Motor neuron (in vitro differentiated cells): ENCODE data around the gene ZNF281. TPM values are rescaled to one million over a fixed set of nuclear protein-coding genes. Genes with fewer than 3 reads are reported as not detected.
A peak's percentile ranks its signal among the peaks of the same experiment; 100 is the strongest.
"Not testable (repeated sequence)": the region's sequence is repeated elsewhere in the genome, so short reads cannot be mapped to it uniquely, and the experiment has no call there.

ENCODE experiments used
- ATAC-seq, 8 experiments: fragments of 200-7000 bp; cut with Tn5 transposase; replicated peaks in 6 of 8; 2 replicates each; pipeline ENCODE4 v1.8.0; 2021; ENCODE audit warnings: mild to moderate bottlenecking in 8 of 8, moderate library complexity in 8 of 8
- H3K27ac ChIP-seq, 2 donors: fragments of 250-450 bp; sonication (Bioruptor Pico); 2 replicates each; pipeline ENCODE4 v1.9.0; 2021; ENCODE audit warnings: antibody characterized with exemption in 2 of 2, mild to moderate bottlenecking in 2 of 2, moderate library complexity in 1 of 2
- H3K4me1 ChIP-seq, 2 donors: fragments of 250-450 bp; sonication (Bioruptor Pico); replicated peaks in 1 of 2; 2 replicates each; pipeline ENCODE4 v1.6.1; 2021; ENCODE audit warnings: antibody characterized with exemption in 2 of 2, mild to moderate bottlenecking in 2 of 2, moderate library complexity in 1 of 2
- H3K4me3 ChIP-seq, 5 donors: fragments of 250-450 bp; sonication (Bioruptor Pico); 2 replicates each; pipeline ENCODE4 v1.9.0; 2021; ENCODE audit warnings: antibody characterized with exemption in 5 of 5, mild to moderate bottlenecking in 5 of 5, moderate library complexity in 4 of 5
- WGBS, 10 experiments: fragments of 450-650 bp; shearing (Covaris generic); methylation state at CpG; one replicate each; pipeline ENCODE4 v1.0.0; 2022; 5-methylcytosine and 5-hydroxymethylcytosine counted together
- in situ Hi-C, 9 experiments: fragments of 400-800 bp; cut with MboI; loops; one replicate each; pipeline ENCODE4 v1.15.0; 2021; ENCODE audit warnings: low sequenced_read_pairs in 9 of 9, low pct_unique_long_range_greater_than_20kb in 2 of 9; ENCODE audit not compliant: unreplicated experiment in 9 of 9
- total RNA-seq, 8 experiments: library from RNA; unstranded; fragments of 300-600 nt; gene quantifications; 2 replicates each; pipeline versions ENCODE4 v1.2.3 to v1.2.4, GENCODE V29; 2022

ZNF281 gene
- total RNA-seq, 8 experiments from 2014 or later: 7.4 to 44.8 (median 23.8) TPM

GRCh38 chr1:200423235-200423634 is 13.4 kb upstream of the ZNF281 start:
- WGBS, 10 experiments: 92 to 100% (median 98%) methylated on average over 2 to 6 of the region's 6 CpGs
- Histone ChIP-seq H3K27ac (no peak overlapping the region), H3K4me3 (no peak overlapping the region), H3K4me1 (no peaks in the 10 kb centered on the region)
- no peak for ATAC-seq
- in situ Hi-C loops: no loop called here

DNA sequence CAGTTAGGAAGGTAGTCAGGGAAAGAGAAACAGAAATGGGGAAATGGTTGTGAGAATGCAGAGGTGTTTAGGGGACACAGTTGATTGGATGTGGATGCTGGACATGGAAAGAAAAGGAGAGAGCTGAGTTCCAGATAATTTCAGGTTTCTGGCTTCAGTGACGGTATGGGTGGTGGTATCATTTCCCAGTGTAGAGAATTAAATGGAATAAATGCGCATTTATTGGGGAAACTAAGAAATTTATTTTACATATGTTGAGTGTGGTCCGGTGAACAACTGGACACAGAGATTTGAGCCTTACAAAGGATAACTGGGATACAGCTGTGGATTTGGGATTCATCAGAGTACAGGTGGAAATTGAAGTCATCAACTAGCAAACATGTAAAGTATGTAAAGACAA is 12.4 kb upstream of the ZNF281 start:
- H3K27ac ChIP-seq: no peak overlapping the region
- no peaks in the 10 kb centered on the region for H3K4me1 ChIP-seq
- no peak overlapping the region for H3K4me3 ChIP-seq
- in situ Hi-C loops: no loop called here
- peak in 3 of 8 experiments; percentile 36 to 80 (median 67) for ATAC-seq
- whole genome bisulfite sequencing, 10 experiments: 0 to 100% (median 82%) methylated on average over 1 to 3 of the region's 3 CpGs

DNA sequence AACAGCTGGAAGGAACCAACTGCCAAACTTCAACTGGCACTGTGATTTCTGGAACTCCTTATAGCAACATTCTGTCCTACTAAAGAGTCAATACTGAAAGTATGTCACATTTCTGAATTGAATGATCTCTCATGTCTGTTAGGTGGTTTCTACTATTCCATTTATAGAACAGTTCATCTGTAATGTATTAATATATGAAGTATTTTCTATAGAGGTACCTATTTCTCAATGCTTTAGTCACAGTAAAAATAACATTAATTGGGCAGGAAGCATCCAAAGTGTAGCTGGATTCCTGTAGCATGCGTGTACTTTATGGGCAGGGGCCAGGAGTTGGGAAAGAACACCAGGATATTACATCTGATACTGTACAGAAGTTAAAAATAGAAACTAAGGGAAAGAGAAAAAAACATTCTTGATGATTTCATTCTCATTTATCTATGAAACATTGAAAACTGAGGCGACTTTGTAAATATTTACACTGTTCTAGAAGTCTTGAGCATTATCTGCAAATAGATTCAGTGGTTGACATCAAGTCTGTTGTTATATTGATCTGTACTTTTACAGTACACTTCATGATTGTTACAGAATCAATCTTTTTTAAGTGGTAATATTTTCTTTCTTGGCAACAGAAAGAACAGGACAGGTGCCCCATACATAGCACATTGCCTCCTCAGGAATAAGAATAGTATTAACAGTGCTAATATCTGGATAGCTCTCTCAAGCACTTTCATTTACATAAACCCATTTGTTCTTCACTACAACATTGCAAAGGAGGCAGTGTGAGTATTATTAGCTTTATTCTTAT is 6.2 kb upstream of the ZNF281 start:
- Histone ChIP-seq H3K4me3 (no peak overlapping the region), H3K27ac (no peak overlapping the region), H3K4me1 (peaks cover 0 to 2% of the 10 kb centered on the region in 2 donors)
- 0 to 100% (median 90%) methylated on average over 1 to 2 of the region's 2 CpGs; no CpG with 5 or more reads in 1 of the 10 experiments for WGBS, 10 experiments
- in situ Hi-C loops: no loop called here
- peak; percentile 33 to 97 (median 59) for ATAC-seq

- H3K4me3 ChIP-seq: no peak overlapping the region
- H3K27ac ChIP-seq: no peak overlapping the region
- ATAC-seq: no peak
- H3K4me1 ChIP-seq: peaks cover 4 to 8% of the 10 kb centered on the region in 2 donors
- 50 to 100% (median 87%) methylated on average over 1 of the region's 1 CpG; no CpG with 5 or more reads in 2 of the 10 experiments for WGBS, 10 experiments
- in situ Hi-C loops: no loop called here
These were observed 5.4 kb upstream of the ZNF281 start for GRCh38 chr1:200415227-200415626.

DNA sequence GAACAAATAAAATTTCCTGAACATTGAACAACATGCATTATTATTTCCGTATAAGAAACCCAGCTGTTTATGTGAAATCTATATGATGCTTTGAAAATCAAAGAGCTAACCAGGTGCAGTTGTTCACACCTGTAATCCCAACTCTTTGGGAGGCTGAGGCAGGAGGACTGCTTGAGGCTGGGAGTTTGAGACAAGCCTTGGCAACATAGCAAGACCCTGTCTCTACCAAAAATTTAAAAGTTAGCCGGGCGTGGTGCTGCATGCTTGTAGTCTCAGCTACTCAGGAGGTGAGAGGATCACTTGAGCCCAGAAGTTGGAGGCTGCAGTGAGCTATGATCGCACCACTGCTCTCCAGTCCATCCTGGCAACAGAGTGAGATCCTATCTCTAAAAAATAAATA is 4.8 kb upstream of the ZNF281 start:
- Histone ChIP-seq H3K27ac (no peak overlapping the region), H3K4me3 (no peak overlapping the region), H3K4me1 (peaks cover 4 to 8% of the 10 kb centered on the region in 2 donors)
- WGBS, 10 experiments: 63 to 100% (median 92%) methylated on average over 1 to 4 of the region's 4 CpGs
- in situ Hi-C loops: no loop called here
- no peak for ATAC-seq

GRCh38 chr1:200413766-200414165 is 3.9 kb upstream of the ZNF281 start:
- 61 to 100% (median 84%) methylated on average over 1 to 11 of the region's 11 CpGs for WGBS, 10 experiments
- H3K4me1 ChIP-seq, in situ Hi-C loops, H3K4me3 ChIP-seq, ATAC-seq, H3K27ac ChIP-seq: not testable (repeated sequence)

- Histone ChIP-seq H3K4me1 (peaks cover 27 to 31% of the 10 kb centered on the region in 2 donors), H3K4me3 (no peak overlapping the region), H3K27ac (no peak overlapping the region)
- in situ Hi-C loops: no loop called here
- WGBS, 10 experiments: 17 to 68% (median 36%) methylated on average over 2 to 20 of the region's 20 CpGs
- ATAC-seq: no peak
These were observed 1.8 kb upstream of the ZNF281 start for GRCh38 chr1:200411406-200412257.

GRCh38 chr1:200410566-200410878 is 686 bp upstream of the ZNF281 start:
- Histone ChIP-seq H3K4me3 (peak overlapping the region; percentile 64 to 85 (median 78)), H3K27ac (no peak overlapping the region), H3K4me1 (peaks cover 38 to 40% of the 10 kb centered on the region in 2 donors)
- in situ Hi-C loops: no loop called here
- ATAC-seq: peak in 1 of 8 experiments; percentile 3
- whole genome bisulfite sequencing, 10 experiments: 18 to 38% (median 30%) methylated on average over 6 to 8 of the region's 8 CpGs

DNA sequence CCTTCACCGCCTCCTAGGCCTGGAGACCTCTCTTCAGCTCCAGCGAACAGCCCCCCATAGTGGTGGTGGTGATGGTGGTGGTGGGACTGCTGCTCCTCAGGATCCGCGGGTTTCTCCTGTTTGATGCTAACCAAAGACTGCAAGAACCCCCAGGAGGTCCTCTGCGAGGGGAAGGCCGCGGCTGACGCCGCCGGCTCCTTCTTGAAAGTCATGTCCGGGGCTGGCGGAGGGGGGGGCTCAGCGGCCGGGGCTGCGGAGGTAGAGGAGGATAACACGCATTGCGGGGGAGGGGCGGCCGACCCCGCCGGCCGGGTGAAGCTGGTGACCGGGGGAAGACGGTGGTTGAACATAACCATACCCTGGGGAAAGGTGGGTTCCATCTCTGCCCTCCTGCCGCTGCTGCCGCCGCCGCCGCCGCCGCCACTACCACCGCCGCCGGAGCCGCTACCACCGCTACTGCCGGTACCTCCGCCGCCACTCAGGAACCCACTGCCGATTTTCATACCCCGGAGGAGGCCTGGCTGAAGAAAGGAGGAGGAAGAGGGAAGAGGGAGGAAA is 554 bp downstream of the ZNF281 start:
- in situ Hi-C loops: no loop called here
- ATAC-seq: peak; percentile 40 to 57 (median 46)
- Histone ChIP-seq H3K4me1 (peaks cover 40 to 47% of the 10 kb centered on the region in 2 donors), H3K4me3 (peak overlapping the region; percentile 64 to 85 (median 78)), H3K27ac (peak overlapping the region; percentile 81 to 87)
- 0 to 10% (median 5%) methylated on average over 1 to 13 of the region's 41 CpGs; no CpG with 5 or more reads in 6 of the 10 experiments for WGBS, 10 experiments

DNA sequence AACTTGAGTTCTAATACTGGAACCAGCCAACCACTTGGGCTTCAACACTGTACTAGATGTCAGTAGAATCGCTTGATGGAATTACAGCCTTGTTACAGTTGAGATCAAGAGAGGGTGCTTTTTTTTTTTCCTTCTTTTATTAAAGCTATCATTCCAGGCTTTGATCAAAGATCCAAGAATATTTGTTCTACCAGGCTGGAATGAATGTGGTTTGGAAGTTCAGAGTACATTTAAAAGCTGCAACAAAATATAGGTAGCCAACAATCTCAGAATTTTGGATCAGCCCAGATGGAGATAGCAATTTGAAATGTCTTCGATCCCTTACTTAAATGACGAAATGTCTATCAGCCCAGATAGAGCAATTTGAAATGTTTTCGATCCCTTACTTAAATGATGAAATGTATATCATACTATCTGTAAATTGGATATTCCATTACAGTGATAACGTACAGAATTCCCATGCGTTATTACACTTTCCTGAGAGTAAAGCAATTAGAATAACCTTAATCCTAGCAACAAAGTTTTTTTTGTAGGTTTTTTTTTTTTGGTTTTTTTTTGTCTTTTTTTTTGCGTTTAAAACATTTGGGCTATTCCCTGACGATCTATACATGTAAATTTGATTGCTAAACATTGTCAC is 3.6 kb downstream of the ZNF281 start:
- Histone ChIP-seq H3K4me3 (peak overlapping the region; percentile 0 to 22 (median 4)), H3K4me1 (peaks cover 40 to 62% of the 10 kb centered on the region in 2 donors), H3K27ac (no peak overlapping the region)
- WGBS, 10 experiments: 66 to 99% (median 93%) methylated on average over 7 to 8 of the region's 8 CpGs
- in situ Hi-C loops: no loop called here
- no peak for ATAC-seq

DNA sequence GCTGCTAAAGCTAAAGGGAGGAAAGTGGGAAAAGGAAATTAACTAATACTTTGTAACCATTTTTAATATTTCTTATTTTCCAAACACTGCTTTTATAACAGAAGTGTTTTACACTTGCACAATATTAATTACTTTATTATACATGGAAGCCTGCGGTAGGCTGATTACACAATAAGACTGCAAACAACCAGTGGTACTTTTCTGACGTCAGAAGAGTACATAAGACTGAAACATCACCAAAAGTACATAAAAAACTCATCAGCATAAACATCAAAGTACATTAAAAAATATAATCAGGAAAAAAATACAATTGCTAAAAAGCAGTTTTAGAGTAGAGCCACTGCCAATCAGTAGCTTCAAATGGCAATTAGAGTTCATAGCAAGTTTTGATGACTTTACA is 4.6 kb downstream of the ZNF281 start:
- Histone ChIP-seq H3K4me1 (peaks cover 36 to 64% of the 10 kb centered on the region in 2 donors), H3K27ac (no peak overlapping the region), H3K4me3 (peak overlapping the region in 1 of 5 donors; percentile 22)
- 49 to 100% (median 83%) methylated on average over 1 to 2 of the region's 2 CpGs for WGBS, 10 experiments
- in situ Hi-C loops: no loop called here
- no peak for ATAC-seq

GRCh38 chr1:200401708-200402107 is 8.1 kb downstream of the ZNF281 start:
- Histone ChIP-seq H3K27ac (no peak overlapping the region), H3K4me3 (no peak overlapping the region), H3K4me1 (peaks cover 13 to 56% of the 10 kb centered on the region in 2 donors)
- ATAC-seq: no peak
- 67 to 100% (median 92%) methylated on average over 1 of the region's 1 CpG; no CpG with 5 or more reads in 1 of the 10 experiments for WGBS, 10 experiments
- in situ Hi-C loops: no loop called here

GRCh38 chr1:200401263-200401662 is 8.6 kb downstream of the ZNF281 start:
- no peak for ATAC-seq
- Histone ChIP-seq H3K4me1 (peaks cover 10 to 51% of the 10 kb centered on the region in 2 donors), H3K4me3 (no peak overlapping the region), H3K27ac (no peak overlapping the region)
- WGBS, 10 experiments: 55 to 100% (median 94%) methylated on average over 2 of the region's 2 CpGs
- in situ Hi-C loops: no loop called here
